Peyer's patch (tissue), 4 donors: ENCODE data around the gene GOLGA1.

Experiments used
- CTCF ChIP-seq, 6 experiments: fragments of 450-650 bp in 4 of 6; fragments of 200-600 bp in 2 of 6; sonication (generic) in 1 of 6; IDR thresholded peaks; one replicate each; pipeline ENCODE4 v1.5.1; 2017 to 2019; ENCODE audit warnings: antibody characterized with exemption in 6 of 6, mild to moderate bottlenecking in 3 of 6, moderate library complexity in 1 of 6
- POLR2A ChIP-seq, 2 donors: fragments of 450-650 bp; IDR thresholded peaks; one replicate each; pipeline ENCODE4 v1.5.1; 2017; ENCODE audit warnings: antibody characterized with exemption in 2 of 2, mild to moderate bottlenecking in 2 of 2, moderate library complexity in 2 of 2

GRCh38 chr9:124894035-124894740 lies 46.7 kb downstream of the GOLGA1 start:
- TF ChIP-seq POLR2A (IDR thresholded peaks at IDR 0.05) (no peak), CTCF (IDR thresholded peaks at IDR 0.05) (no peak)
